ENCODE data around the gene NTM.
"Not testable (repeated sequence)": the region's sequence is repeated elsewhere in the genome, so short reads cannot be mapped to it uniquely, and the experiment has no call there.

NTM gene

GRCh38 chr11:132045107-132045506 lies 674.7 kb downstream of the NTM start:
- in situ Hi-C loops (cut with HindIII; ENCODE audit: low sequenced_read_pairs): no loop called here

- in situ Hi-C loops (cut with HindIII; ENCODE audit: low sequenced_read_pairs): no loop called here
Observed at GRCh38 chr11:132046288-132046865, 676.0 kb downstream of the NTM start.

- in situ Hi-C loops (cut with HindIII; ENCODE audit: low sequenced_read_pairs): no loop called here
Observed at GRCh38 chr11:132047167-132047566, 676.8 kb downstream of the NTM start.

GRCh38 chr11:132048040-132048439 lies 677.6 kb downstream of the NTM start:
- in situ Hi-C loops (cut with HindIII; ENCODE audit: low sequenced_read_pairs): no loop called here

GRCh38 chr11:132049205-132049604 lies 678.8 kb downstream of the NTM start:
- in situ Hi-C loops (cut with HindIII; ENCODE audit: low sequenced_read_pairs): no loop called here

- in situ Hi-C loops (cut with HindIII; ENCODE audit: low sequenced_read_pairs): no loop called here
Observed at GRCh38 chr11:132050049-132050448, 679.6 kb downstream of the NTM start.

GRCh38 chr11:132050577-132051165 lies 680.3 kb downstream of the NTM start:
- in situ Hi-C loops (cut with HindIII; ENCODE audit: low sequenced_read_pairs): no loop called here

GRCh38 chr11:132051704-132052103 lies 681.3 kb downstream of the NTM start:
- in situ Hi-C loops (cut with HindIII; ENCODE audit: low sequenced_read_pairs): no loop called here

- in situ Hi-C loops (cut with HindIII; ENCODE audit: low sequenced_read_pairs): no loop called here
Observed at GRCh38 chr11:132052342-132052741, 681.9 kb downstream of the NTM start.

GRCh38 chr11:132052904-132053303 lies 682.5 kb downstream of the NTM start:
- in situ Hi-C loops (cut with HindIII; ENCODE audit: low sequenced_read_pairs): no loop called here

GRCh38 chr11:132054822-132055221 lies 684.4 kb downstream of the NTM start:
- in situ Hi-C loops (cut with HindIII; ENCODE audit: low sequenced_read_pairs): no loop called here

GRCh38 chr11:132055296-132055695 lies 684.9 kb downstream of the NTM start:
- in situ Hi-C loops (cut with HindIII; ENCODE audit: low sequenced_read_pairs): no loop called here

GRCh38 chr11:132056689-132057088 lies 686.3 kb downstream of the NTM start:
- in situ Hi-C loops (cut with HindIII; ENCODE audit: low sequenced_read_pairs): no loop called here

GRCh38 chr11:132057266-132057665 lies 686.9 kb downstream of the NTM start:
- in situ Hi-C loops (cut with HindIII; ENCODE audit: low sequenced_read_pairs): no loop called here

- in situ Hi-C loops (cut with HindIII; ENCODE audit: low sequenced_read_pairs): no loop called here
Observed at GRCh38 chr11:132058211-132058772, 687.9 kb downstream of the NTM start.

- in situ Hi-C loops (cut with HindIII; ENCODE audit: low sequenced_read_pairs): no loop called here
Observed at GRCh38 chr11:132060567-132060966, 690.2 kb downstream of the NTM start.

- in situ Hi-C loops (cut with HindIII; ENCODE audit: low sequenced_read_pairs): no loop called here
Observed at GRCh38 chr11:132062031-132062430, 691.6 kb downstream of the NTM start.

GRCh38 chr11:132062541-132062940 lies 692.1 kb downstream of the NTM start:
- in situ Hi-C loops (cut with HindIII; ENCODE audit: low sequenced_read_pairs): no loop called here

GRCh38 chr11:132064987-132065620 lies 694.7 kb downstream of the NTM start:
- in situ Hi-C loops (cut with HindIII; ENCODE audit: low sequenced_read_pairs): no loop called here

GRCh38 chr11:132068556-132068955 lies 698.1 kb downstream of the NTM start:
- in situ Hi-C loops (cut with HindIII; ENCODE audit: low sequenced_read_pairs): no loop called here

- in situ Hi-C loops (cut with HindIII; ENCODE audit: low sequenced_read_pairs): not testable (repeated sequence)
Observed at GRCh38 chr11:132069593-132069992, 699.2 kb downstream of the NTM start.

- in situ Hi-C loops (cut with HindIII; ENCODE audit: low sequenced_read_pairs): not testable (repeated sequence)
Observed at GRCh38 chr11:132070907-132071306, 700.5 kb downstream of the NTM start.
